HEK293T (cell line): ENCODE measurements around the gene UIMC1.

Experiments
- CTCF ChIA-PET: fragments of 350-600 bp; formaldehyde crosslinking; extraction: SDS; loops from one replicate; lab custom pipeline; 2021; ENCODE audit warnings: antibody characterized with exemption, inconsistent platforms; lab: Yijun Ruan, JAX
- POLR2A ChIA-PET: fragments of 350-600 bp; formaldehyde crosslinking; extraction: SDS; loops from one replicate; lab custom pipeline; 2020; ENCODE audit warnings: antibody characterized with exemption, inconsistent platforms; lab: Yijun Ruan, JAX
- DNase-seq: peaks from one replicate; pipeline ENCODE4 v3.0.0; 2012; ENCODE audit warnings: mixed read lengths; ENCODE audit errors: extremely low spot score
- ARNT ChIP-seq: fragments of 450-650 bp; IDR thresholded peaks from 2 replicates; pipeline ENCODE4 v1.6.1; 2017; ENCODE audit warnings: mild to moderate bottlenecking
- BHLHE40 ChIP-seq: fragments of 450-650 bp; IDR thresholded peaks from 2 replicates; pipeline ENCODE4 v1.6.1; 2016; ENCODE audit warnings: mild to moderate bottlenecking, moderate library complexity, borderline replicate concordance
- CTBP1 ChIP-seq: fragments of 450-650 bp; IDR thresholded peaks from 2 replicates; pipeline ENCODE4 v1.6.1; 2016; ENCODE audit warnings: borderline replicate concordance
- ELF4 ChIP-seq: fragments of 450-650 bp; IDR thresholded peaks from 2 replicates; pipeline ENCODE4 v1.6.1; 2017; ENCODE audit warnings: antibody characterized with exemption
- FOXA1 ChIP-seq: fragments of 450-650 bp; IDR thresholded peaks from 2 replicates; pipeline ENCODE4 v1.6.1; 2016; ENCODE audit warnings: mild to moderate bottlenecking
- FOXK2 ChIP-seq: fragments of 450-650 bp; IDR thresholded peaks from 2 replicates; pipeline ENCODE4 v1.6.1; 2016; ENCODE audit warnings: mild to moderate bottlenecking
- FOXM1 ChIP-seq: fragments of 450-650 bp; IDR thresholded peaks from 2 replicates; pipeline ENCODE4 v1.6.1; 2017; ENCODE audit warnings: mild to moderate bottlenecking, borderline replicate concordance
- HDGF ChIP-seq: fragments of 450-650 bp; IDR thresholded peaks from 2 replicates; pipeline ENCODE4 v1.6.1; 2017; ENCODE audit warnings: antibody characterized with exemption, borderline replicate concordance
- L3MBTL2 ChIP-seq: fragments of 450-650 bp; conservative IDR thresholded peaks from 2 replicates; pipeline ENCODE4 v1.6.1; 2016; ENCODE audit warnings: mild to moderate bottlenecking
- LEF1 ChIP-seq: fragments of 450-650 bp; IDR thresholded peaks from 2 replicates; pipeline ENCODE4 v1.6.1; 2017; ENCODE audit warnings: mild to moderate bottlenecking, borderline replicate concordance
- NFRKB ChIP-seq: fragments of 450-650 bp; IDR thresholded peaks from 2 replicates; pipeline ENCODE4 v1.6.1; 2016; ENCODE audit warnings: mild to moderate bottlenecking, moderate library complexity
- PKNOX1 ChIP-seq: fragments of 450-650 bp; IDR thresholded peaks from 2 replicates; pipeline ENCODE4 v1.6.1; 2016
- SP1 ChIP-seq: fragments of 450-650 bp; IDR thresholded peaks from 2 replicates; pipeline ENCODE4 v1.6.1; 2017
- SUZ12 ChIP-seq: fragments of 450-650 bp; IDR thresholded peaks from 2 replicates; pipeline ENCODE4 v1.6.1; 2016; ENCODE audit warnings: mild to moderate bottlenecking
- TARDBP ChIP-seq: fragments of 450-650 bp; IDR thresholded peaks from 2 replicates; pipeline ENCODE4 v1.6.1; 2016
- ZNF384 ChIP-seq: fragments of 450-650 bp; IDR thresholded peaks from 2 replicates; pipeline ENCODE4 v1.6.1; 2016

UIMC1 gene

DNA sequence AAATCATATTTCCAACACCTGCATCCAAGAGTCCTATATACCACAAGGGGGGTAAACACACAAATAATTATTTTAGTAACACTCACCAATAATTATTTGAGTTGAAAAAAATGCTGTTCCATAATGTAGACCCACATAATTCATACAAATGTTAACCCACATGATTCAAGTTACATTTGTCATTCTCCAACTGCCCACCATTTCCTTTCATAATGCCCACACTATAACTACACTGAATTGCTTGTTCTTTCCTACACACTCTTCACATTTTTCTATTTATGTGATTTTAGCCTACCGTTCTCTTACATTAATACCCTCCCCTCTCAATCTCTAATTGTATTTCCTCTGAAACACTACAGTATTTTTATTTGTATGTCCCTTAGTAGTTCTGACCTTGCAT lies 71.6 kb downstream of the UIMC1 start:
- ChIA-PET POLR2A (no interaction called here), CTCF (interaction anchor here (0.9 kb wide), 1 partner anchor 275 kb away, joined by 3 read pairs; no protein-coding TSS in a partner anchor)
- DNase-seq = no peak
- TF ChIP-seq ELF4 = no peak
- TF ChIP-seq ARNT = no peak
- TF ChIP-seq ZNF384 = no peak
- no peak for TF ChIP-seq FOXM1
- TF ChIP-seq NFRKB = no peak
- no peak for TF ChIP-seq HDGF
- TF ChIP-seq SUZ12 = no peak
- no peak for TF ChIP-seq FOXA1

GRCh38 chr5:176934309-176934930 lies 72.2 kb downstream of the UIMC1 start:
- TF ChIP-seq BHLHE40 = no peak
- TF ChIP-seq FOXK2 = no peak
- TF ChIP-seq HDGF = no peak
- TF ChIP-seq SUZ12 = no peak
- no peak for TF ChIP-seq L3MBTL2
- TF ChIP-seq FOXM1 = no peak
- no peak for DNase-seq
- ChIA-PET CTCF (interaction anchor here (0.9 kb wide), 1 partner anchor 274 kb away, joined by 3 read pairs; no protein-coding TSS in a partner anchor), POLR2A (no interaction called here)

DNA sequence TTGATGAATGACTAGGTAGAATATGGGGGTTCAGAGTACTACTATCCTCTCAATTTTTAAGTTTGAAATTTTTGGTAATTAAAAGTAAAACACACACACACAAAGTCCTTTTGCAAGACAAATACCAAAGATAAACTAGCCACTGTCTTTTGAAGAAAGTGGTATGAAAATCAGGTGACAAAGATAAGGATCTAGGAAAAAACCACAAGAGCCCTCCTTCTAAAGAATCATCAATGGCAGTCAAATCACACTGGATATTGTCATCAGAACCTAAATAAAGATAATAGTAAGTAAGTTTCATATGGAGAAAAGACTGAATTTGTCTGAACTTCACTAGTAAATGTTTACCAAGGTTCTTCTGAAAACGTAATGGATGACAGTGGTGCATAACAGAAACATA lies 76.9 kb downstream of the UIMC1 start:
- ChIA-PET CTCF (no interaction called here), POLR2A (no interaction called here)
- TF ChIP-seq ARNT = no peak
- TF ChIP-seq SP1 = no peak
- TF ChIP-seq CTBP1 = no peak
- TF ChIP-seq ZNF384 = no peak
- TF ChIP-seq SUZ12 = no peak
- TF ChIP-seq BHLHE40 = no peak
- no peak for TF ChIP-seq HDGF
- no peak for TF ChIP-seq TARDBP
- no peak for TF ChIP-seq ELF4
- TF ChIP-seq FOXA1 = no peak
- DNase-seq = no peak

DNA sequence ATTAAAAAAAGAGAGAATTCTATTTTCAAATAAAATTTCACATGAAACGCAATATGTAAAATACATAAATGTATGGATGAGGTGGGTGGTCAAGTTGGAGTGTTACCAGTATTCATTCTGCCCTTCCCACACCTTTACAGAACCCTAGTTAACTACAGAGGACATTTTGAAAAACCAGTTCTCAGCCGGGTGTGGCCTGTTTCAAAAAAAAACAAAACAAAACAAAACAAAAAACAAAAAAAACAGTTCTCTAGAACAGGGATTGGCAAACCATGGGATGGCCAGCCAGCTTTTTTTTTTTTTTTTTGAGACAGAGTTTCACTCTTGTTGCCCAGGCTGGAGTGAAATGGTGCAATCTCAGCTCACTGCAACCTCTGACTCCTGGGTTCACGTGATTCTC lies 79.0 kb downstream of the UIMC1 start:
- TF ChIP-seq SUZ12 (no peak), ELF4 (no peak), FOXA1 (no peak), ZNF384 (no peak), BHLHE40 (no peak)
- POLR2A ChIA-PET = no interaction called here
- DNase-seq = no peak
- CTCF ChIA-PET = interaction anchor here (0.6 kb wide), 1 partner anchor 144 kb away, joined by 5 read pairs; no protein-coding TSS in a partner anchor

DNA sequence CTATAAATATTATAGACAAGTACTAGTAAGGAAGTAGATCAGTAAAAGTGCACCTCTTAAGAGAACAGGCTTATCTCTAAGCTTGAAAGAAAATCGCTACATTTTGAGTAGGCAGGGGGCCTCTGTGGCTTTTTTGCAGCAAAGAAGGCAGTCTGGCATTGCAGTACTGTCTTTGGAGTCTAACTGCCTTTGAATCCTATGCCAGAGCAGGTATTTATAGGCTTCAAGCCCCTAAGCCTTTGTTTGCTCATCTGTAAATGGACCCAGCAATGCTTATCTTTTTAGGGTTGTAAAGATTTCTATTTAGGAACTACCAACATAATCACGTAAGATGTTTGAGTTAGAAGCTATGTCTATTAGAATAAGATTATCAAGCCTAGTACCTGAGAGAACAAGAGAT lies 83.8 kb downstream of the UIMC1 start:
- TF ChIP-seq NFRKB (no peak), BHLHE40 (no peak), SP1 (no peak), ELF4 (no peak), FOXM1 (no peak), PKNOX1 (no peak), ARNT (no peak), FOXA1 (no peak), TARDBP (no peak), HDGF (no peak), SUZ12 (no peak), L3MBTL2 (no peak), LEF1 (no peak), ZNF384 (no peak)
- ChIA-PET POLR2A (no interaction called here), CTCF (no interaction called here)
- DNase-seq = no peak

DNA sequence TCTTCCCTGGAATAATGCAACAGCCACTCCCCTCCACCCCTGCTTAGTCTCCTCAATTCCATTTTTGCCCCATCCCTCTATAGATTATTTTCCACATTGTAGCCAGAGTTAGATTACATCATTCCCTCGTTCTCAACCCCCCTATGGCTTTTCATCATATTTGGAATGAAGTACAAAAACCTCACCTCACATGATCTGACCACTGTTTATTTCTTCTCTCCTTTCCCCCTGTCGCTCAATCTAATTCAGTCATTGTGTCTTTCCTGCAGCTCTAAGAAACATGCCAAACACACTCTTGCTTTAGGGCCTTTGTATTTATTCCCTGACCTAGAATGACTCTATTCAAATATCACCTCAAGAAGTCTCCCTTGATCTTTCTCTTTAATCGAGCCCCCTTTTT lies 84.9 kb downstream of the UIMC1 start:
- ChIA-PET CTCF (no interaction called here), POLR2A (no interaction called here)
- no peak for DNase-seq
- TF ChIP-seq SP1 (no peak), ELF4 (no peak), SUZ12 (no peak), CTBP1 (no peak), L3MBTL2 (no peak), PKNOX1 (no peak), LEF1 (no peak), ZNF384 (no peak), ARNT (no peak), HDGF (no peak), FOXA1 (no peak), BHLHE40 (no peak), NFRKB (no peak), TARDBP (no peak), FOXM1 (no peak)

DNA sequence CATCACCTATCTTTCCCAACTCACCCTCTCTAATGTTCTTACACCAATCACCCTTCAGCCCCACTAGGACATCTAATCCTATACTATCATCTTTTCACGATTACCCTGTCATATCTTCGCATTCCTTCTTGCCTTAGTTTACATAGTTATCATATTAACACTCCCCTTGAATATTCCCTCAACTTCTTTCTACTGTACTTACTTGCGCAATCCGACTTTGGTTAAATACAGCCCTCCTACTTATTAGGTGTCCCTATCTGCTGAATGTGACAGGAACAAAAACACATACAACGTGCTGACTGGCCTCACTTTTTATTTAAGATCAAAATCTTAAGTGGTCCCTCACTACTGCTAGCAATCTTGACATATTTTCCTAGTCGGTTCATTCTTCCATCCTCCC lies 88.0 kb downstream of the UIMC1 start:
- POLR2A ChIA-PET = no interaction called here
- DNase-seq = no peak
- TF ChIP-seq L3MBTL2 (no peak), HDGF (no peak), ELF4 (0 out of 2 replicates have a peak, but pooled peaks have one; percentile 11)
- CTCF ChIA-PET = no interaction called here
